ENCODE data around the gene LIMCH1.
"Not testable (repeated sequence)": the region's sequence is repeated elsewhere in the genome, so short reads cannot be mapped to it uniquely, and the experiment has no call there.

Gene LIMCH1, protein sequence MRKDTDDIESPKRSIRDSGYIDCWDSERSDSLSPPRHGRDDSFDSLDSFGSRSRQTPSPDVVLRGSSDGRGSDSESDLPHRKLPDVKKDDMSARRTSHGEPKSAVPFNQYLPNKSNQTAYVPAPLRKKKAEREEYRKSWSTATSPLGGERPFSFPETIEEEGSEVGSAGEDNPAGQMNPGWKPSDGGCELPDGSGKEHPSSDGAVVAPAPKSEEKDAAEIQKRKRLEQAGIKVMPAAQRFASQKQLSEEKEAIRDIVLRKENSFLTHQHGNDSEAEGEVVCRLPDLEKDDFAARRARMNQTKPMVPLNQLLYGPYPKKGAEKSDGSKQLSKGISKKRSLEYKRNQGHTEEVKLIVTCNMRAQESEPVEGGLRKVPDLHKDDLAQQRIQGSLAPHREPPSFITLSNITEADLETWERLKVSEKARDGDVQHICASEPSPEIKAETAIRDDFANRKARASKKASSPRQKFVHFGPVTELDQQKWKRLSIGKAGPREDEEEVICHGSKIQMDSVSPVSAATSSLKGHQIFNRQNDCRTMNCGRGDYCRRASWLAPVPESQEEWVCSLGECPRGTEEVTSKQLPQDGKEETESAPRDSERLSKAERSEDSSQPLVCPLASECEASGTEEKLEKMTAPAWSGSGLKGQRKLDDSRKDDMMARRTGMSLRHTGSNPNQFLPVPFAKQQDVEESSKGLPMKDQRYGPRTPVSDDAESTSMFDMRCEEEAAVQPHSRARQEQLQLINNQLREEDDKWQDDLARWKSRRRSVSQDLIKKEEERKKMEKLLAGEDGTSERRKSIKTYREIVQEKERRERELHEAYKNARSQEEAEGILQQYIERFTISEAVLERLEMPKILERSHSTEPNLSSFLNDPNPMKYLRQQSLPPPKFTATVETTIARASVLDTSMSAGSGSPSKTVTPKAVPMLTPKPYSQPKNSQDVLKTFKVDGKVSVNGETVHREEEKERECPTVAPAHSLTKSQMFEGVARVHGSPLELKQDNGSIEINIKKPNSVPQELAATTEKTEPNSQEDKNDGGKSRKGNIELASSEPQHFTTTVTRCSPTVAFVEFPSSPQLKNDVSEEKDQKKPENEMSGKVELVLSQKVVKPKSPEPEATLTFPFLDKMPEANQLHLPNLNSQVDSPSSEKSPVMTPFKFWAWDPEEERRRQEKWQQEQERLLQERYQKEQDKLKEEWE (N-terminal part only)

DNA sequence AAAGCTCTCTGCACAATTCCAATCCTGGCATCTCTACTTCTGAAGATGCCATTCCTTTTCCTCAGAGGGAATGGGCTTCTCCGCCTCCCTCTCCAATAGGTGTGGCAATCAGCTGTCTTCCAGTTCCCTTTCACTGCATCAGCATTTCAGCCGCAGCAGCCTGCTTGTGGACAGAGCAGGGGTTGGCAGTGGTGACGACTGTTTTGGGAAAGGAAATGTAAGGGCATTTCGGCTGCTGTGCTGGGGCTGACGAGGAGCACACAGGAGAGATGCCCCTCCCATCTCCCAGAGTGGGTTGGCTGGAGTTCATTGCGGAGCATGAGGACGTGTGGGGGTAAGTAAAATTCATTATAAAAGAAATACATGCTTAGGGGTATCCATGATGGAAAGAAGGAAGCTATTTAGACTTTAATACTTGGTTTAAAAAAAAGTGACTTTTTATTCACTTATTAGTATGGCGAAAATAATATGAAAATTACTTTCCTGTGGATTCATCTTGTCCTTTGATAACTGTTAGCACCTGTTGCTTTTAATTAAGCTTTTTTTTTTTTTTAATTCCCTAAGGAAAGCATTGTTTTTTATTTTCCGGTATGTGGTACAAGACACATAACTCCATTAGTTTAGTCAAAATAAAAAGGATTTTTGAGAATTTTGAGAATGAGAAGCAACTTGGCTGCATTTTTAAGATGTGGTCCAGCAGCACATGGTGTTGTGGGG, at the start of gene LIMCH1:
TSS of gene LIMCH1 (plus strand) at position 141 of the 717 bp plus-strand sequence. CDS start 67,839 bp downstream, outside the sequence.
- no peak within 1 kb of the TSS for H3K4me3 ChIP-seq (ENCODE audit: low read depth in 1 of 2, low read length in 2 of 2)
- no peaks in the 10 kb centered on the region for H3K36me3 ChIP-seq (ENCODE audit: insufficient read depth, low read length)
- H3K27ac ChIP-seq (ENCODE audit: low read depth, low read length): peak within 1 kb of the TSS; percentile 4
- H3K4me1 ChIP-seq (ENCODE audit: insufficient read depth, low read length): peaks cover 24% of the 10 kb centered on the region
- H3K27me3 ChIP-seq (ENCODE audit: control insufficient read depth in 1 of 2, insufficient read depth in 2 of 2, low read length in 2 of 2): no peaks in the 10 kb centered on the region
- no peak within 1 kb of the TSS for H3K9ac ChIP-seq (ENCODE audit: low read length)
- H3K9me3 ChIP-seq (ENCODE audit: low read length): no peaks in the 10 kb centered on the region

GRCh38 chr4:41491081-41491576, 46.8 kb upstream of the LIMCH1 start:
- not testable (repeated sequence) for H3K4me3 ChIP-seq (ENCODE audit: low read depth in 1 of 2, low read length in 2 of 2); H3K27ac ChIP-seq (ENCODE audit: low read depth, low read length)

GRCh38 chr4:41496977-41497376, 41.0 kb upstream of the LIMCH1 start:
- Histone ChIP-seq H3K4me3 (ENCODE audit: low read depth in 1 of 2, low read length in 2 of 2) (no peak overlapping the region), H3K9me3 (ENCODE audit: low read length) (no peaks in the 10 kb centered on the region), H3K9ac (ENCODE audit: low read length) (no peak overlapping the region), H3K27me3 (ENCODE audit: control insufficient read depth in 1 of 2, insufficient read depth in 2 of 2, low read length in 2 of 2) (no peaks in the 10 kb centered on the region), H3K36me3 (ENCODE audit: insufficient read depth, low read length) (no peaks in the 10 kb centered on the region), H3K27ac (ENCODE audit: low read depth, low read length) (no peak overlapping the region), H3K4me1 (ENCODE audit: insufficient read depth, low read length) (no peaks in the 10 kb centered on the region)

More at GRCh38 chr4:41491081-41491576, 46.8 kb upstream of the LIMCH1 start:
- not testable (repeated sequence) for H3K27me3 ChIP-seq (ENCODE audit: control insufficient read depth in 1 of 2, insufficient read depth in 2 of 2, low read length in 2 of 2); H3K4me1 ChIP-seq (ENCODE audit: insufficient read depth, low read length); H3K9ac ChIP-seq (ENCODE audit: low read length); H3K36me3 ChIP-seq (ENCODE audit: insufficient read depth, low read length); H3K9me3 ChIP-seq (ENCODE audit: low read length)

DNA sequence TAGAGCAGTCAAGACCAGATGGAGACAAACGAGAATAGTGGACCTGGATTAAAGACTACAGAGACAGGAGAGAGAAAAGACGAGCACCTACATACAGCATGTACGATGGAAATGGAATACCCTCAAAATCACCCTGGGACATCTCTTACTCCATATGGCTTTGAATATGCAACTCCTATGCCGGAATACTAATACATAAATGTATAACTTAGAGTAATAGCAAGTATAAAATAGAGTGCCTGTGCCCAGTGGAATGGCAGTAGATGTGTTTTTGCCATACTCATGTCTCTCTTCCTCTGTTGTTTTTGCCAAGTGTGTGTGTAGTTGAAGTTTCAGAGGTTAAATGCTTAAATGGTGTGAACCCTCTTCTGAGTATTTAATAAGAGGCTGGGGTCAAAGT, 39.8 kb upstream of the LIMCH1 start:
- Histone ChIP-seq H3K27ac (ENCODE audit: low read depth, low read length) (no peak overlapping the region), H3K4me1 (ENCODE audit: insufficient read depth, low read length) (no peaks in the 10 kb centered on the region), H3K9me3 (ENCODE audit: low read length) (no peaks in the 10 kb centered on the region), H3K27me3 (ENCODE audit: control insufficient read depth in 1 of 2, insufficient read depth in 2 of 2, low read length in 2 of 2) (no peaks in the 10 kb centered on the region), H3K36me3 (ENCODE audit: insufficient read depth, low read length) (no peaks in the 10 kb centered on the region), H3K4me3 (ENCODE audit: low read depth in 1 of 2, low read length in 2 of 2) (no peak overlapping the region), H3K9ac (ENCODE audit: low read length) (no peak overlapping the region)

DNA sequence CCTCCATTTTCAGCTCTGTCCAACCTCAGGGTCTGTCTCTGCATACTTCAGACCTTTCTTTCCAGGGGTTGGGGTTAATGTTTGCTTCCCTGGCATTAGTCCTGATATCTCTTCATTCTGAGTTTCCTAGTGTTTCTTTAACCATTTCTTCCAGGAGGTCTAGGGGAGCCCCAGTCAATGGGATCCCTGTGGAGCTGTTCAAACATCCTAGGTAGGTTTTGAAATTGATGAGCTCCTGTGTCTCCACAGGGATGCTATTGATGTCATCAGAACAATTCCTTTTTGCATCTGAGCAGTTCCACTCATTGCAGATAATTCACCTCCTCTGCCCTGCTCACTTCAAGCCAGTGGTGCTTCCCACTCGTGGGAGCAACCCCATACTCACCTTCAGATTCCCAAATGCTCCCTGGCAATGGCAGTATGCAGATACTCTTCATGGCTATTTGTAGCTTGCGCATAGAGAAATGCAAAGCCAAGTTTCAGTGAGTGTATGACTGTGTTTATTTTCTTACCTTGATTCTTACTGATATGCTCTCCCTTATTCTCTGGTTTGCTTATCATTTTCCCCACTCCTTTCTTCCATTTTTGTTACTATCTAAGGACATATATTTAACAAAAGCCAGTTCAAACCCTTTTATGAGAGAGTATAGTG, 33.7 kb upstream of the LIMCH1 start:
- H3K27me3 ChIP-seq (ENCODE audit: control insufficient read depth in 1 of 2, insufficient read depth in 2 of 2, low read length in 2 of 2): no peaks in the 10 kb centered on the region
- H3K36me3 ChIP-seq (ENCODE audit: insufficient read depth, low read length): no peaks in the 10 kb centered on the region
- H3K4me3 ChIP-seq (ENCODE audit: low read depth in 1 of 2, low read length in 2 of 2): no peak overlapping the region
- no peak overlapping the region for H3K27ac ChIP-seq (ENCODE audit: low read depth, low read length)
- H3K4me1 ChIP-seq (ENCODE audit: insufficient read depth, low read length): peaks cover 4% of the 10 kb centered on the region
- no peak overlapping the region for H3K9ac ChIP-seq (ENCODE audit: low read length)
- H3K9me3 ChIP-seq (ENCODE audit: low read length): no peaks in the 10 kb centered on the region

DNA sequence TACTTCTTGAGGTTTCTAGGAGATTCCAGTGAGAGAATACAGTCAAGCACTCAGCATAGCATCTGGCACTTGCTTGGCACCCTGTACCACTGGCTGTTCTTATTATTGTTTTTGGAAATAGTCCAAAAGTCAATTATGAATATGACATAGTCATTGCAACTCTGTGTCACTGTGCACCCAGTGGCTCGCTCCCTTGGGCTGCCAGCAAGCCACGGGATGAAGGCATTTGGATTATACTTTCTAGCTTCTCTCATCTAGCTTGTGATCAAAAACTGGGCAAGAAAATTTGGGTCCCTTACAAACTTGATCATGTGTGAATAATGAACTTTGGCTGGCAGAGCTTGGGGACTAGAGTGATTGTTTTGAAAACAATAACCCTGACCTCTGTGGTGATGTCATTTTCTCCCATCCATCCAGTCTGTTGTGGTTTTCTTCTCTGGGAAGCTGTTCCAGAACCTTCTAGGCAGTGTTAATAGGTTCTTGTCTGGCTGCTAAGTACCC, 32.7 kb upstream of the LIMCH1 start:
- Histone ChIP-seq H3K4me3 (ENCODE audit: low read depth in 1 of 2, low read length in 2 of 2) (no peak overlapping the region), H3K9me3 (ENCODE audit: low read length) (no peaks in the 10 kb centered on the region), H3K36me3 (ENCODE audit: insufficient read depth, low read length) (no peaks in the 10 kb centered on the region), H3K27me3 (ENCODE audit: control insufficient read depth in 1 of 2, insufficient read depth in 2 of 2, low read length in 2 of 2) (no peaks in the 10 kb centered on the region), H3K27ac (ENCODE audit: low read depth, low read length) (no peak overlapping the region), H3K4me1 (ENCODE audit: insufficient read depth, low read length) (peaks cover 9% of the 10 kb centered on the region), H3K9ac (ENCODE audit: low read length) (no peak overlapping the region)

GRCh38 chr4:41506130-41506529, 31.8 kb upstream of the LIMCH1 start:
- H3K4me1 ChIP-seq (ENCODE audit: insufficient read depth, low read length): peaks cover 9% of the 10 kb centered on the region
- no peak overlapping the region for H3K4me3 ChIP-seq (ENCODE audit: low read depth in 1 of 2, low read length in 2 of 2)
- no peak overlapping the region for H3K27ac ChIP-seq (ENCODE audit: low read depth, low read length)
- H3K9me3 ChIP-seq (ENCODE audit: low read length): no peaks in the 10 kb centered on the region
- H3K9ac ChIP-seq (ENCODE audit: low read length): no peak overlapping the region
- no peaks in the 10 kb centered on the region for H3K27me3 ChIP-seq (ENCODE audit: control insufficient read depth in 1 of 2, insufficient read depth in 2 of 2, low read length in 2 of 2)
- H3K36me3 ChIP-seq (ENCODE audit: insufficient read depth, low read length): no peaks in the 10 kb centered on the region

DNA sequence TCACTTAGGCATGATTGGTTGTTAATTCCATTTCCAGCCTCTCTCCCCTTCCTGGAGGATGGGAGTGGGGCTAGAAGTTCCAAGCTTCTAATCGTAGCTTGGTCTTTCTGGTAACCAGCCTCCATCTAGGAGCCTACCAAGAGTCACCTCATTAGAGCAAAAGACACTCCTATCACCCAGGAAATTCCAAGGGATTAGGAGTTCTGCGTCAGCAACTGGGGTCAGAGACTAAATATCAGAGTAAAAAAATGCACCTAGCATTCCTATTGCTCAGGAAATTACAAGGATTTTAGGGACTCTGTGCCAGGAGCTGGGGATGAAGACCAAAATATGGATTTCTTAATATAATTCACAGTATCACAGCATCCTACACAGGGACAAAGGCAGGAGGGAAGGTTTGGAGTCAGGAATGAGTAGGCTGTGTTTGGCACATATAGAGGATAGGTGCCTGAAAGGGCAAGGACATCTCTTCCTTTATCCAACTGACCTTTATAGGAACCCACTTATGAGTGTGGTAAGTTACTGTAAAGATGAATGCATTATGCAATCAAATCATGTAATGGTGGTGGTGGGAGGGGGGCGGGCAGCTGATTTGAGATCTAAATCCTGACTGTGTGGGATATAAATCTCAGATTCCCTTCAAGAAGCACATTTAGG, 30.5 kb upstream of the LIMCH1 start:
- Histone ChIP-seq H3K4me1 (ENCODE audit: insufficient read depth, low read length) (peaks cover 9% of the 10 kb centered on the region), H3K9me3 (ENCODE audit: low read length) (no peaks in the 10 kb centered on the region), H3K9ac (ENCODE audit: low read length) (no peak overlapping the region), H3K4me3 (ENCODE audit: low read depth in 1 of 2, low read length in 2 of 2) (no peak overlapping the region), H3K36me3 (ENCODE audit: insufficient read depth, low read length) (no peaks in the 10 kb centered on the region), H3K27me3 (ENCODE audit: control insufficient read depth in 1 of 2, insufficient read depth in 2 of 2, low read length in 2 of 2) (no peaks in the 10 kb centered on the region), H3K27ac (ENCODE audit: low read depth, low read length) (no peak overlapping the region)

GRCh38 chr4:41509451-41509866, 28.5 kb upstream of the LIMCH1 start:
- peaks cover 9% of the 10 kb centered on the region for H3K4me1 ChIP-seq (ENCODE audit: insufficient read depth, low read length)
- no peak overlapping the region for H3K9ac ChIP-seq (ENCODE audit: low read length)
- no peak overlapping the region for H3K27ac ChIP-seq (ENCODE audit: low read depth, low read length)
- H3K4me3 ChIP-seq (ENCODE audit: low read depth in 1 of 2, low read length in 2 of 2): no peak overlapping the region
- H3K36me3 ChIP-seq (ENCODE audit: insufficient read depth, low read length): no peaks in the 10 kb centered on the region
- H3K9me3 ChIP-seq (ENCODE audit: low read length): no peaks in the 10 kb centered on the region
- no peaks in the 10 kb centered on the region for H3K27me3 ChIP-seq (ENCODE audit: control insufficient read depth in 1 of 2, insufficient read depth in 2 of 2, low read length in 2 of 2)

DNA sequence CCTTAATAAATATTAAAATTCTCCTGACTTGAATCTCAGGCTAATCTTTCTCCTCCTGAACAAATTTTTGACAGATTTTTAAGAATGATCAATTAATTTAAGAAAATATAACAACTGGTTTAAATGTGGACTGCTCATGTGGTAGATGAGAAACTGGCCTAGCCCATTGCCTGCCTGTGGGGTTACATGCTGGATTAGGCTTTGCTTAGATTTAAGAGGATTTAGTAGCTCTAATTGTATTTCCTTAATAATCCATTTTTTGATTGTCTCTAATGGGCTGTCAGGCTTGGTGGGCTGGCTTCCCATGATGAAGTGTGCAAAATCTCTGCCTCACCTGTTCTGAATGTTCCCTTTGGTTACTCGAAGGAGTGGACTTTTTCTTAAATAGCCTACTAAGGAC, 27.8 kb upstream of the LIMCH1 start:
- H3K4me3 ChIP-seq (ENCODE audit: low read depth in 1 of 2, low read length in 2 of 2): no peak overlapping the region
- H3K4me1 ChIP-seq (ENCODE audit: insufficient read depth, low read length): peaks cover 9% of the 10 kb centered on the region
- H3K9ac ChIP-seq (ENCODE audit: low read length): no peak overlapping the region
- H3K27ac ChIP-seq (ENCODE audit: low read depth, low read length): no peak overlapping the region
- no peaks in the 10 kb centered on the region for H3K36me3 ChIP-seq (ENCODE audit: insufficient read depth, low read length)
- H3K9me3 ChIP-seq (ENCODE audit: low read length): no peaks in the 10 kb centered on the region
- no peaks in the 10 kb centered on the region for H3K27me3 ChIP-seq (ENCODE audit: control insufficient read depth in 1 of 2, insufficient read depth in 2 of 2, low read length in 2 of 2)

Measured in muscle layer of colon (tissue), 2 donors.